GM21367 (cell line): ENCODE data around the gene MAS1L.

Source experiments
- ATAC-seq: cut with Tn5 transposase; IDR thresholded peaks from one replicate; pipeline ENCODE4 v1.9.1; 2021; ENCODE audit not compliant: unreplicated experiment

MAS1L gene, protein sequence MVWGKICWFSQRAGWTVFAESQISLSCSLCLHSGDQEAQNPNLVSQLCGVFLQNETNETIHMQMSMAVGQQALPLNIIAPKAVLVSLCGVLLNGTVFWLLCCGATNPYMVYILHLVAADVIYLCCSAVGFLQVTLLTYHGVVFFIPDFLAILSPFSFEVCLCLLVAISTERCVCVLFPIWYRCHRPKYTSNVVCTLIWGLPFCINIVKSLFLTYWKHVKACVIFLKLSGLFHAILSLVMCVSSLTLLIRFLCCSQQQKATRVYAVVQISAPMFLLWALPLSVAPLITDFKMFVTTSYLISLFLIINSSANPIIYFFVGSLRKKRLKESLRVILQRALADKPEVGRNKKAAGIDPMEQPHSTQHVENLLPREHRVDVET

DNA sequence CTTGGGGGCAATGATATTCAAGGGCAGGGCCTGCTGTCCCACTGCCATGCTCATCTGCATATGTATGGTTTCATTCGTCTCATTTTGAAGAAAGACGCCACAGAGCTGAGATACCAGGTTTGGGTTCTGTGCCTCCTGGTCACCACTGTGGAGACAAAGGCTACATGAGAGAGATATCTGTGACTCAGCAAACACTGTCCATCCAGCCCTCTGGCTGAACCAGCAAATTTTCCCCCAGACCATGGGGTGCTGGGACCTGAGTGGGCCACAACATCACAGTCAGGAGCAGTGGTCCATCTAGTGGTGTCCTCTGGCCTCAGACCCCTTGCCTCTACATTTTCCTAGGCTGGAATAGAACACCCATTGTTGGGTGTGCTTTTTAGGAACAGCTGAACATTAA lies at the start of gene MAS1L:
MAS1L (minus strand) TSS at position 297 of the 400 bp plus-strand sequence; CDS start at position 243, 54 bp downstream.
- no peak for ATAC-seq

DNA sequence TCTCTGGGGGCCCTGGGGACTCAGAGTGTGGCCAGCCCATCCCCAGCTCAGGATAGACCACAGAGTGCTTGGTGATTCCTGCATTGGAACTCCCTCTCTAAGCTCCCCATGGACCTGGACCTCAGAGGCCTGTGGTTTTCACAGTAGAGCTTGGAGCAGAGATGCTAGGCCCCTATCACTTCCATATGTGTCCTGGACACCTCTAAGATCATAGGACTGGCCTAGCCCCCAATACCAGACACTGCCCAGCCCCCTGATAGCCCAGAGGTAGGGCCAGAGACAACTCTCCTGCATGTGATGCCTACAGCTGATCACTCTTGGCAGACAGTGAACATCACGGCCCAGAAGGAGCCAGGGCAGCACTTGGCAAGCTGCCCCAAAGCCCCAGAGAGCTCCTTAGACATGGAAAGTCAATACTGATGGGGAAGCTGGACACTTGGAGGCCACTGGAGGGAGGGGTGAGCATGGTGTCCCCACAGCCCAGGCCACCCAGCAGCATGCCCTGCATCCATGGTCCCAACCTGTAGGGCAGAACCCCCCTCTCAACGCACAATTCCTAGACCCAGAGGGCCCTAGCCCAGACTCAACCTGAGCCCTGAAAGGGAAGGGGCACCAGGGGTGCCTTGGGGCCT lies 44.7 kb upstream of the MAS1L start:
- no peak for ATAC-seq

DNA sequence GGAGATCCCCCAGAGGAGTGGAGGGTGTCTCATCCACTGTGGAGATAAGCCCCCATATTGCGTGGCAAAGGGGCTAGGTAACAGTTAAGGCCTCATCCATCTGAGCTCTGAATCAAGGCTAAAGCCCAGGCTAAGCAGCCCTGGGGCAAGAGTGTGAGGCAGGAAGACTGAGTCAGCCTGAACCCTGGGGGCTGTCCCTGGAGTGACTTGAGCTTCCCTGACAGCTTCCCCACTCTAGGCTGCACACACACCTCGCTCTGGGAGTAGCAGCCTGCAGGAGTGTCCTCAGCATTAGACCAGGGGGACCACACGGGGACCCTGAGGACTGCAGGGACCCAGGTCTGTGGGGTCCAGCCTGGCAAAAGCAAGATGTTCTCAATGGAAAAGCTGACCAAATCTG lies 43.9 kb upstream of the MAS1L start:
- ATAC-seq, result no peak

DNA sequence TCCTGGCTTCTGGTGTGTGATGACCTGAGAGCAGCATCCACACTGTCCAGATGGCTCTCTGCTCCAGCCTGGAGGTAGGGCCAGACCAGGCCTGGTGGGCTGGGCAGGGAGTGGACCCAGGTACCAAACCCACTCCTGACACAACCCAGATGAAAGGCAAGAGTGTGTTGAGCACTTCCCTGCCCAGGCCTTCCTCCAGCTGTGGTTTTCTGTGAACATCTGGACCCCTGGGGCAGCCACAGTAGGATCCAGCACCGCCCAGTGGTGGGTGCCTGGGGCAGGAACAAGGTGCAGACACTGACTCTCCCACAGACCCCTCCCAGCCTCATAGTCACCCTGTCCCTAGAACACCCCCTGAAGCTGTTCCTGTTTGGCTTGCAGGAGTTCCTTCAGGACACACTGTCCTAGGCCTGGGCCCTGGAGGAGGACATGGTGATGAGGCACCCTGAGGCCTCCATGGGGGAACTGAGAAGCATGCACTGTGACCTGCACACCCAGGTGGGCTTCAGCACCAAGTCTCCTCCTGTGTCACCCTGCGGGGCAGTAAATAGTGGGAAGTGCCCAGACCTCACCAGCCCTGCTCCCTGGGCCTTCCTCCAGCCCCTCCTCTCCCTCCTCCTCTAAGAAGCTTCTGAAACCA lies 43.0 kb upstream of the MAS1L start:
- ATAC-seq, result no peak

DNA sequence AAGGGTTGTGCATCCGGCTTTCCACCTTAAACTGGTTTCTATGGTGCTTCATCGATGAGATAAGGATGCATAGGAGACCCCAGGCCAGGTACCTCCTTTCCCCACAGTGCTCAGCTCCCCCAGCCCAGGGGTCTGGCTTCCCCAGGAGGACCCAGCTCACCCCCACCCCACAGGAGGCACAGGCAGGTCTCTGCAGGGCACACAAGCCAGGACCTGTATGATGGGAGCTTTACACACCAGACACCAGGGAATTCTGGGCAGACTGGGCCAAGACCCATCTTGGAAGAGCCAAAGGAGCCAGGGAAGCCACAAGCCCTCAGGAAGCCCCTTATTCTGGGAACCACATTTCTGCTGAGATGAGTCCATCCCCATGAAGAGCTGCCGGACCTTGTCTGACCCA lies 42.2 kb upstream of the MAS1L start:
- ATAC-seq, result no peak

DNA sequence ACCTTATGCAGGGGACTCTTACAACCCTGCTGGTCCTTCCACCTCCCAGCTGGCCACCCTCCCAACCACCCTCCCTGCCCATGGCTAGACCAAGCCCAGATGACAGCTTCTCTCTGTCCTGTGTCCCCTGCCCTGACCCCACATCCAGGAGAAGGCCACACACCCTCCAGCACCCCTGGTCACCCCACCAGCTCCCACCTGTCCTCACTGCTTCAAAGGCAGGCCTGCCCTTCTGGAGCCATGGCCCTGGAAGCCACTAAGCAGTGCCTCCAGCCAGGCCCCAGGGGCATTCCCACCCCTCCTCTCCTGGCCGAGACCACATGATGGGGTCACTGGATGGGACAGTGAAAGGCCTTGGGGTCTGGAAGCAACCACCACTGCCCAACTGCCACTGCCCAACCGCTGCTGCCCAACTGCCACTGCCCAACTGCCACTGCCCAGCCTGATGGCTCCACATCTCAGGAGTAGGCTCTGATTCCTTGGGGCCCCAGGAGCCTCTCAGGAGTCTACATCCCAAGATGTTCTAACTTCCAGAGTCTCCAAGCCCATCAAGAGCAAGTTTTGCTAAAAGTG lies 41.3 kb upstream of the MAS1L start:
- ATAC-seq, result no peak

DNA sequence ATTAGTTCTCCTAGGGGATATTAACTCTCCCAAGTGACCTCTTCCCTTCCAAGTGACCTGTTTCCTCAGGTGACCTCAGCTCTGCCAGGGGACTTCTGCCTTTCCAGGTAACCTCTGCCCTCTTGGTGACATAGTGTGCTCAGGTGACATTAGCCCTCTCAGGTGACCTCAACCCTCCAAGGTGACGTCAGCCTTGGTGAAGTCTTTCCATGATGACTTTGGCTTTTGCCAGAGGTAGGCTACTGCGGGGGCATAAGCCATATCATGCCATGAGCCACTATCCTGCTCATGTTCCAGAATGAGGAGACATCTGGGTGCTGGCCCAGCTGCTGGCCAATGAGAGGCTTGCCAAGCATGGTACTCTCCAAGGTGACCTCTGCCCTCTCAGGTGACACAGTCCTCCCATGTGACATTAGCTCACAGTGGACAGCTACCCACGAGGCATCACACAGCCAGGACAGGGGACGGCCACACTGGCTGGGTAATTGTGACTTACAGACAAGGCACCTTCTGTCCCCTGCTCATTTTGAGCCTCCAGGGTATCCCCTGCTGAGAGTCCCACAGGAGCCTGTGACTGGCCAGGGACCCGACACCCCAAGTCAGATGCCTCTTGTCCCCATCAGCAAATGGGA lies 40.7 kb upstream of the MAS1L start:
- ATAC-seq, result no peak

DNA sequence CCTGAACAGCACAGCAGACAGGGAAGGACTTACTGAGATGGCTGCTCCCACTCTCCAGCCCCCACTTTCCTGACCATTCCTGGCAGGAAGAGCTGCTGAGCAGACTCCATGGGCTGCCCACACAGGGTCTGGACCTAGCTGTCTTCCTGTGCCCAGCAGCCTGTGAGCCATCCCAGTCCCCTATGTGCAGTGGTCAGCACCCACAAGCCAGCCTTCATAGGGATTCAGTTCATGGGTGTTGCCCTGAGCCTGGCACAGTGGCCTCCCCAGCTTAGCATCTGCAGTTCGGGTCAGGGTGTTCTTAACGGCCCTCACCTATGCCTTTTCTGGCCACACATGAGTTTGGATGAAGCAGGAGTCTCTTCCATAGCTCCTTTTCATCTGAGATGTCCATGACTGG lies 39.8 kb upstream of the MAS1L start:
- no peak for ATAC-seq

DNA sequence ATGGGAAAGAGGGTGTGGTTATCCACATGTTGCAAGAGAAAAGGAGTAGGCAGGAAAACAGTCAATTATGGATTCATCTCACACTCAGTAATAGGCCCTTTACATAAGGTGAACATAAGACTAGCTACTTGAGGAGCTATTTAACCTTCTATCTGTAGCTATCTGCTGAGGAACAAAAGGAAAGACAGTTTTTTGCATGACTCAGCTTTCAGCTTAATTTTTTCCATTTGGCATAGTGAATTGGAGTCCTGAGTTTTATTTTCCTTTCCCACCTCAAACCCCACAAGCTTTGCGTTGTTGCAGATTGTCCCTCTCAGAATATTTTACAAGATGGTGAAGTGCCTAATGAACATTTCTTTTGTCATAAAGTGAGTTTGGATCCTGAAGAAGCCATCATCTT lies 39.4 kb upstream of the MAS1L start:
- ATAC-seq, result no peak

DNA sequence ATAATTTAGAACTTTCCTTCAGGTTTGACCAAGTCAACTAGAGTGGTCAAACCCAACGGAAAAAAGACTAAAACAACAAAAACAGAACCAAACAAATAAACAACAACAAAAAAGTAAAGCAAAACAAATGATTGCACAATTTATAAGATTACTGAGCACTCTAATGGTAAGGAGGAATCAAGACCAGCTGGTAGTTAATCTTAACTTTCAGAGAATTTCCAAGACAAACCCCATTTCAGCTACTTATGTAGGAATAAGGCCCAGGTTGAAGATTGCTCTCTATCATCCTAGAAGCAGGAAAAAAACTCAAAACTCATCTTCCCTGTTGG lies 37.5 kb upstream of the MAS1L start:
- ATAC-seq, result no peak

DNA sequence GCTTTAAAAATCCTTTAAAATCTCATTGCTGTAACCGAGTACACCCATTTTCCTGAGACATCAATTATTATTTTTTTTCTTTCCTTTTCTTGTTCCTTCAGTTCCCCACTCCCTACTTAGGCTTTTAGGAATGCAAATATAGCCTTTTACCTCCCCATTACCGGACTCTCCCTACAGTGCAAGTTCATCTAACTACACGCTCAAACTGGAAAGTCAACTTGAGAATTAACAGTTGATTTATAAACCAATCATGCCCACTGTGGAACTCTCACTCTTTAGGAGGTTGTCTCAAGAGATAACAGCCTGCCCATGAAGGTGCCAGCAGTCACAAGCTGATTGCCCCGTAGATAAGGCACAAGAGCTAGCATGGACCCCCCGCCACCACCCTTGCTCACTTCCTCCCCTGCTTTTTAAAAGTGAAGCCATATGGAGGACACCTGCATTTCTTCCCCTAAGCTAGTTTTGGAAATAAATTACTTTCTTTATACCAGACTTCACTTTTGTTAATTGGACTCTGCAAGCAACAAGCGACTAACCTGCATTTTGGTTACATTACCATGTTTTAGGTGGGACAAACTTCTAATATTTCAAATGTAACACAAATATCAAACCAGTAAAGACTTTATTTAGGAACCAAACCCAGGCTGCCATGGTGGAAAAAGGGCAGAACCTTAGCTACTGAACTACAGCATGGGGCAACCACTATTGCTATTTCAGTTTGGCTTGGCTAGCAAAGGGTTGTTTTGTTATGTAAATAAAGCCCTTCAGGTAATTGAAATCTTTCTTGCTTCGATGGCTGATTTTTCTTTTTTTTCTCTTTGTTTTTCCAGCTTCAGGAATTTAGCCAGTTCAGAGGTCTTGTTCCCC lies 36.9 kb upstream of the MAS1L start:
- ATAC-seq, result no peak

DNA sequence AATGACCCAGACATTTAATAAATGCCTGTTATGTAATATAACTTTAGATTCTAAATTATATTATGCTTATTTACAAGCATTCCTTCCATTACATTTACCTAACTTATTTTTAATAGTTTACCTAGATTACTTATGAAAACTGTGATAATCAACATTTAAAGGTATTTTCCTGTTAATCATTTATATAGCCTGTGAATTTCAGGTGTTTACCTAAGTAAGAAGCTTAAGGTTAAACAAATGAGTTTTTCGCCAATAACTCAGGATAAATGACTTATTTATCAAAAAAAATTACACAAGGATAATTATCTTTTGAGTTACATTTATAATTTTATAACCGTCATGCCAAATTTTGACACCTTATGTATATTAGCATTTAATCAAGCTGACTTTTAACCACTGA lies 36.3 kb upstream of the MAS1L start:
- no peak for ATAC-seq

DNA sequence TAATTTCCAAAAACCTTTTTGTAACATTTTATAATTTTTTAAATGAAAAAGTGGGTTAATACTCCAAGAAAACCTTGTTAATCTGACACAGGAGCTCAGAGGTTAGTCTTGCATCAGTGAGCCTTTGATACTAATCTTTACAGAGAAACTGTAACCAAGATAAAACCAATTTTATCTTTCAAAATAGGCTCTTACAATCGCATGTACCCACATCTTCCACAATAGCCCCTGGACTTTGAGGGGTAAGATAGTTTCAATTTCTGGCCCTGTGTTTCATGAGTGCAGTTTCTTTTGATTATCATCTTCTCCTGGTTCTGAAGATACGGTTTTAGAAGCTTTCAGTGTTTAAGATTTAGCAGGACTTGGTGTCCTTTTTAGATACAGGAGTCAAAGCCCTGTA lies 34.5 kb upstream of the MAS1L start:
- no peak for ATAC-seq

DNA sequence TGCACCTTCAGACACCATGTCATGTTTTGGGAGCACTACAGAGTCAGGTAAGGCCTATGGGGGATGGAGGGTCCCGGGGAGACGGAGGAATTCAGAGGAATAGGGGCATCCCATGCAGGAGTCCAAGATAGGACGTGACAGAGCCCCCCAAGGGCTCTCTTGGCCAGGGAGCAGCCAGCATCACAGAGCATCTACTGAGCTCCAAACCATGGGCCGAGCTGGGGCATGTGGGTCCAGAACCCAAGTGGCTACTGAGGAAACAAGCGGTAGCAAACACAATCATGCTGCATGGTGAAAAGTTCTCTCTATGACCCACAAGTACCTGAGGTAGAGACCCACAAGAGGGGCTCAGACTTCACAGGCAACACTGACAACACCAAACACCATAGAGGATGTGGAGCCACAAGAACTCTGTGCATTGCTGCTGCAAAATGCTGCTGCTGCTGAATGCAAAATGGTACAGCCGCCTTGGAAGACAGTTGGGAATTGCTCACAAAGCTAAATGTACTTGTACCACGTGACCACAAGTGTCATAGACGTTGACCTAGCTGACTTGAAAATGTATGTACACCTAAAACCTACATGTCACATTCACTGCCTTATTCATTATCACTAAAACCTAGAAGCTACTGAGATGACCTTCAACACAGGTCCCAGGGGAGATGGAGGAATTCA lies 33.4 kb upstream of the MAS1L start:
- ATAC-seq, result no peak

DNA sequence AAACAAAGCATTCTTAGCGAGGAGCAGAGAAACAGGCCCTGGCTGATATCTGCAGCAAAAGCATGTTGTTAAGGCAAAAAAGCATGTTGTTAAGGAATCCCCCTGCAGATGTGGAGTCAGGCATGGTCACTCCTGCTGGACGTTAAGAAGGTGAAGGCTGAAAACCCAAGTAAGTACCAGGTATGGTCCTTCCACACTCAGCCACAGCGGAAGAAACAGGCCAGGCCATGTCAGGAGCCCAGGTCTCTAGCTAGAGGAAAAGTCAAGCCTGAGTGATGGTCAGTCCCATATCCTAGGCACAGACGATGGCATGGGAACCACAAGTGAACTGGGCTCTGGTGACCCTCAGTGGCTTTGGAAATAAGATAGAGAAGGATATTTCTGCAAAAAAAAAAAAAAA lies 32.5 kb upstream of the MAS1L start:
- ATAC-seq, result no peak

DNA sequence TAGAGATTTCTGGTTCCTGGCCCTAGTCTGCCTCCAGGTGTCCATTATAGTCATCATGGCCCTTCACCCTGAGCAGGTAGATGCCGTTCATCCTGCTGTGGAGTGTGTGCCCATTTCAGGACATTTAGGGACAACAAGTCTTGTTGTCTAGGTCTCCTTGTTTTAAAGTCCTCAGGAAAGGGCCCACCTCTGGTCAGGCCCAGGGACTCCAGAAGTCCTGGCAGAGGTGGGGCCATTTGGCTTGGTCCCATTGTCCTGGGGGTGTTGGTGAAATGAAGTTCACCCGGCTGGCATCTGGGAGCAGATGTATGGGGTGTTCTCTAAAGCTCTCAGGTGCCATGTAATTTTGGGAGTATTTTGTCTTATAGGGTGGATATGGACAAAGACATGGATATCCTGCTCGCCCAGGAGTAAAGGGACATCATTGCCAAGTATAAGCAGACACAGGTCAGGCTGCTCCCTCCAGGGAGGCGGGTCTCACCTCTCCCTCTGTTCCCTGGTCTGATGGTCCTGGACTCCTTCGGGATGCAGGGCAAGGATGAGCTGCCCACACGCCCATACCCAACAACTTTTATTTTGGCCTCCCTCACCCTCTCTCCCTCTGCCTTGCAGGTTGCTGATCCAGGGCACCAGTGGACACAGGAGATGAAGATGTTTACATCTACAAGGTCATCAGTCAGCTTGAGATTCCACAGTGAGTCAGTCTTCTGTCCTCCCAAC lies 31.7 kb upstream of the MAS1L start:
- no peak for ATAC-seq

DNA sequence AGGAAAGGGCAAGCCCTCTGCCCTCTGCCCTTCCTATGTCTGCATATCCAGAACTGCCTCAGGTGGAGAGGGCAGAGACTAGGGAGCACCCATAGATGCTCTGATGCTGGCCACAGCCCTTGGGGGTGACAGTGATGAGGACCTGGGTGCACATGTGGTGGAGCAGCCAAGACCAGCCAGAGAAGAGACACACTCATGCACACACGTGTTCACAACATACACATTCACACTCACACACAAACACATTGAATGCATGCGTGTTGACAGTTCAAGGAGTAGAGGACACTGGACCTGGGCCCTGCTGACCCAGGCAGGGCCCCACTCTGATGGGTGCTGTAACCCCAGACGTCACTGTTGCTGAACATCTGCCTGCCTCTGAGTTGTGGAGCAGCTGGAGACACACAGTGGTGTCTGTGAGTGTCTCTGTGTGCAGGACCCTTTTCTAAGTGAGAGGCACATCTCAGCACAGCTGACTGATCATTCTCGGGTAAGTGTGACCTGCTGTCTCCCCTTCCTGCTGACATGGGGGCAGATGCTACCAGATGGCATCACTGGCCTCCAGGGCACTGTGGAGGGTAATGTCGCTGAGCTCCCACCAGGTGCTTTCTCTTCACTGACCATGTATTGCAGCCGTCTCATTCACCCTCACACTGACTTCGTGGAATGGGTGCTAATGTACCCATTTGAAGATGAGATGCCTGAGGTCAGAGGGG lies 30.1 kb upstream of the MAS1L start:
- no peak for ATAC-seq

DNA sequence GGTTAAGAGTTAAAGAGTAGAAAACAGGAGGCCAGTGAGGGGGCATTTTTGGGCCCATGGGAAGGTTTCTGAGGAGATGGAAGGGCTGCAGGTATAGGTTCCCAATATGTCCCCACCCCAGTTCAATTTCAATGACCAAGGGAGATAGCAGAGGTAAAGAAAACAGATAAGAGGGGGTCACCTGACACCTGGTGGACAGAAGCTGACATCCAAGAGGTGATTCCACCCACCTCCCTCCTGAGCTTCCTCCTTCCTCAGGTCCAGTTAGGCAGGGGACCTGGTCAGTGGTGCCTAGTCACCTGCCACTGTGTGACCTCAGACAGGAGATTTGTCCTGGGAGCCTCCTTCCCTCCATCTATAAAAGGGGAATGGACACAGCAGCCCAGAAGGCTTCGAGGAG lies 29.5 kb upstream of the MAS1L start:
- ATAC-seq, result no peak

DNA sequence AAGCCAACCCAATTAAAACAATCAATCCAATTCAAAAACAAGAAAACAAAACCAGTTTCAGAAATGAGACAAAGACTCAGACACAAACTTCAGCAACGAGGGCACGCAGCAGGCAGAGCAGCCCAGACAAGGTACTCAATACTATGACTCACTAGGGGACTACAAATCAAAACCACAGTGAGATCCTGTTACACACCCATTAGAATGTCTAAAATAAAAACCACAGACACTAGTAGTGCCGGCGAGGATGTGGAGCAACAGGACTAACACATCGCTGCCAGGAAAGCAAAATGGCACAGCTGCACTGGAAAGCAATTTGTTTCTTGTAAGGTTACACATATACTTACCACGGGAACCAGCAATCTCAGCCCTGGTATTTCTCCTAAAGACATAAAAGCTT lies 28.4 kb upstream of the MAS1L start:
- ATAC-seq, result no peak
